ENCODE results near the gene GGA2. TPM values are rescaled to one million over a fixed set of nuclear protein-coding genes. Genes with fewer than 3 reads are reported as not detected.
A peak's percentile ranks its signal among the peaks of the same experiment; 100 is the strongest.

Gene GGA2
- total RNA-seq, 4 donors from 2014 or later: 19.4 to 53.8 (median 23.9) TPM

GRCh38 chr16:23506606-23506994 is 3.7 kb downstream of the GGA2 start:
- intact Hi-C loops (cut with DNase I): no loop called here
- H3K27me3 ChIP-seq: no peaks in the 10 kb centered on the region
- H3K4me3 ChIP-seq: no peak overlapping the region
- peak in 1 of 4 donors; percentile 14 for TF ChIP-seq POLR2A (IDR thresholded peaks at IDR 0.05)
- no peak for TF ChIP-seq CTCF (IDR thresholded peaks at IDR 0.05)
- no peaks in the 10 kb centered on the region for H3K36me3 ChIP-seq
- H3K27ac ChIP-seq: peak overlapping the region in 2 of 4 donors; percentile 88 to 89
- 70 to 98% methylated on average over 8 of the region's 8 CpGs for WGBS, 2 donors
- no peaks in the 10 kb centered on the region for H3K9me3 ChIP-seq
- peaks cover 53 to 90% (median 54%) of the 10 kb centered on the region in 3 donors for H3K4me1 ChIP-seq
- DNase-seq: no peak

- TF ChIP-seq CTCF (IDR thresholded peaks at IDR 0.05) (no peak), POLR2A (IDR thresholded peaks at IDR 0.05) (no peak)
- no peak for DNase-seq
- H3K4me1 ChIP-seq: peaks cover 55 to 95% (median 57%) of the 10 kb centered on the region in 3 donors
- intact Hi-C loops (cut with DNase I): no loop called here
- H3K4me3 ChIP-seq: no peak overlapping the region
- no peaks in the 10 kb centered on the region for H3K9me3 ChIP-seq
- no peaks in the 10 kb centered on the region for H3K36me3 ChIP-seq
- peak overlapping the region; percentile 79 to 89 (median 88) for H3K27ac ChIP-seq
- 78 to 80% methylated on average over 5 to 7 of the region's 7 CpGs for WGBS, 2 donors
- H3K27me3 ChIP-seq: no peaks in the 10 kb centered on the region
Measured at GRCh38 chr16:23505671-23506605, 4.4 kb downstream of the GGA2 start.

- intact Hi-C loops (cut with DNase I): no loop called here
- peaks cover 62 to 97% (median 64%) of the 10 kb centered on the region in 3 donors for H3K4me1 ChIP-seq
- no peak overlapping the region for H3K4me3 ChIP-seq
- H3K27me3 ChIP-seq: no peaks in the 10 kb centered on the region
- peak overlapping the region; percentile 79 to 89 (median 88) for H3K27ac ChIP-seq
- WGBS, 2 donors: 76 to 85% methylated on average over 9 of the region's 9 CpGs
- no peak for DNase-seq
- no peak for TF ChIP-seq CTCF (IDR thresholded peaks at IDR 0.05)
- no peak for TF ChIP-seq POLR2A (IDR thresholded peaks at IDR 0.05)
- no peaks in the 10 kb centered on the region for H3K9me3 ChIP-seq
- no peaks in the 10 kb centered on the region for H3K36me3 ChIP-seq
Measured at GRCh38 chr16:23505180-23505665, 5.1 kb downstream of the GGA2 start.

GRCh38 chr16:23504453-23505179 is 5.7 kb downstream of the GGA2 start:
- H3K4me1 ChIP-seq: peaks cover 67 to 100% (median 70%) of the 10 kb centered on the region in 3 donors
- H3K27me3 ChIP-seq: no peaks in the 10 kb centered on the region
- 7 to 59% methylated on average over 6 to 10 of the region's 13 CpGs for WGBS, 2 donors
- H3K27ac ChIP-seq: peak overlapping the region; percentile 79 to 89 (median 88)
- no peak for DNase-seq
- intact Hi-C loops (cut with DNase I): no loop called here
- H3K9me3 ChIP-seq: no peaks in the 10 kb centered on the region
- peak overlapping the region in 1 of 4 donors; percentile 19 for H3K4me3 ChIP-seq
- H3K36me3 ChIP-seq: no peaks in the 10 kb centered on the region
- TF ChIP-seq POLR2A (IDR thresholded peaks at IDR 0.05) (no peak), CTCF (IDR thresholded peaks at IDR 0.05) (no peak)

Measured in esophagus squamous epithelium (tissue), 5 donors.